A204.1 (cell line): ENCODE data around the gene ARFIP1.

Source experiments
- FAIRE-seq: peaks from 2 replicates; lab custom pipeline; 2012; peaks lifted over from hg19 to GRCh38; lab: Jason Lieb, UNC

ARFIP1 gene

GRCh38 chr4:152940461-152940860 is 160.7 kb downstream of the ARFIP1 start:
- FAIRE-seq, result no peak

- FAIRE-seq, result no peak
Measured at GRCh38 chr4:152941411-152941810, 161.7 kb downstream of the ARFIP1 start.

DNA sequence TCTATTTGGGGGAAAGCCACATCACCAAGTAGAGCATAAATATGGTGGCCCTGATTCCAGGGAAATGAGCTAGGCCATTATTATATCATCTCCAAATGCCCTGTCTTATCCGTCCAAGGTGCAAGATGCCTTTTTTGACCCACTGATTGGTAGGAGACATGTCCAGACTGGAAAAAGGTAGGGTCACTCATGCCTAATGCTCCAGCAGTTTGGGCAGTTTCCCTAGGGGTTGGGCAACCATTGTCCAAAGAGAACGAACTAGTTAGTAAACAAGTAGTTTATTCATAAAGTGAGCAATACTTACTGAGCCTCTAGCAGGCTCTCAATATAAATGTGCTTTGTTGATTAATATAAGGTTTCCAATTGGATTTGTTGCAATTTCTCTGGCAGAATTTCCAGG is 162.6 kb downstream of the ARFIP1 start:
- FAIRE-seq, result no peak

- no peak for FAIRE-seq
Measured at GRCh38 chr4:152943672-152944071, 163.9 kb downstream of the ARFIP1 start.

- no peak for FAIRE-seq
Measured at GRCh38 chr4:152944666-152945320, 165.0 kb downstream of the ARFIP1 start.

DNA sequence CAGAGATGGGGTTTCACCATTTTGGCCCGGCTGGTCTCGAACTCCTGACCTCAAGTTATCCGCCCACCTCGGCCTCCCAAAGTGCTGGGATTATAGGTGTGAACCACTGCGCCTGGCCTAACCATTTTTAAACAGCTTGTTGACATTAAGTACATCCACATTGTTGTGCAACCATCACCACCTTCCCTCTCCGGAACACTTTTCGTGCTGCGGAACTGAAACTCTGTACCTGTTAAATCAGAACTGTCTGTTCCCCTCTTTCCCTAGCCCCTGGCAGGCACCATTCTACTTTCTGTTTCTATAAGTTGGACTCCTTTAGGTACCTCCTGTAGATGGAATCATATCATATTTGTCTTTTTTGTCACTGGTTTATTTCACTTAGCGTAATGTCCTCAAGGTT is 165.9 kb downstream of the ARFIP1 start:
- FAIRE-seq, result no peak

DNA sequence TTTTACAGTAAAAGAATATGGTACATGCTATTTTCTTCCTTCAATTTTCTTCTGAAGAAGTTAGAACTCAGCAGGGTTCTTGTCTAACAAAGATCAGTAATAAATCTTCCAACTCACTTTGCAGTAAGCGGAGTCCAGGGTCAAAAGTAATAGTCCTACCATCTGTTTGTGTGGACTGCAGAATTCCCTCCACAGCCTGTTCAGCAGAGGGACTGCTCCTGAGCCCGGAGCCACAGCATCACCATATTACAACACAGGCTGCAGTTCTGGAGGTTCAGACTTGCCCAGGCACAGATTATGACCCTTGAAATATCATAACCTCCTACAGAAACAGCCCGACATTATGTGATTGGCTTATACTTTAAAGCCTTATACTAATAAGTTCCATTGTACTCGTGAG is 166.7 kb downstream of the ARFIP1 start:
- FAIRE-seq, result no peak

- no peak for FAIRE-seq
Measured at GRCh38 chr4:152947311-152947710, 167.6 kb downstream of the ARFIP1 start.

- no peak for FAIRE-seq
Measured at GRCh38 chr4:152949930-152950329, 170.2 kb downstream of the ARFIP1 start.

DNA sequence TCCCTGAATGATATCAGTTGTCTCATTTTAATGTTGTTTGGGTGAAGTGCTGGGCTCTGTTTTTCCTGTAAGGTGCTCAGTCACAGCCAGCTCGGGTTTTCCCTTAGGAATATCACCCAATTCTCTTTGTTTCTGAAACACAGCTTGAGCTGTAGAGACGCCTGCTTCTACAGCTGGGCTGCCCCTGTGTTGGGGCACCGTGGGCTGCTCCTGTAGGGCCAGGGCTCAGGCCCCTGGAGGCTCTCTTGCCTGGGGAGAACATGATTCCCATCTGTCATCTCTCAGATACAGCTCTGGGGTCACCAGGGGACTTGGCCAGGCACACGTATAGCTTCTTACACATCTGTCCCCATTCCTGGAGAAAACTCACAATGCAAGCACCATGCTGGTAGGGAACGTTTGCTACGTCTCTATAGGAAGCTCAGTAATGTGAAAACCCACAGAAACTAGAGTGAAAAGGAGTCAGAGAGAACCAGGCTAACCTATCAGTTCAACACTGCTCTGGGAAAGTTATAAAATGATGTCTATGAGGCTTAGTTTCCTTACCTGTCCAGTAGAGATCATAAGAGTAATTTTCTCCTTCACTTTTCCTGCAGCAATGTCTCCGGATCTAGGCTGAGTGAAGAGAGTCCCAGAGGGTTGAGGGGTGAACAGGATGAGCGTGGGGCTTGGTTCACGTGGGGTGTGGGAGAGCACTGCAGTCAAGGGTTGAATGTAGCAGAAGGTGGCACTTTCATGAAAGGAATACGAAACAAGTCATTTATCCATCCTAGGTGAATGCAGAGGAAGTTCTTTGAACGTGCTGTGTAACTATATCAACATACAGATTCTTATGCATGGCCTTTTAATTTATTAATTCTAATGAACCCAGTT is 170.9 kb downstream of the ARFIP1 start:
- no peak for FAIRE-seq

DNA sequence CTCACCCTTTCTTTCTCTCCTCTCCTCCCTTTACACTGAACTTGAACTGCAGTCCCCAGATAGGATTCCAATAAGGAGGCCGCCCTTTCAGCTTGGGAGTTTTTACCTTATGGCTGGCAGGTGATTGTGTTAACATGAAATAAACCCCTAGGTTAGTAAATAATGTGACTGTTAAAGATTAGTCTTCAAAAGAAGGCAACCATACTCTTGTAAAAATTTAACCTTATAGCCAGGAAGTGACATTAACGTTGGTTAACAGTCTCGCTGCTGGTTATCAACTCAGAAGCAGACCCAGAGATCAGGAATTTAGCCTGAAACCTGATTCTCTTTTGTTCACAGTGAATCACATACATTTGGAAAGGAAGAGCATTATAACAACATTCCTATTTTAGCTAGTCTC is 171.6 kb downstream of the ARFIP1 start:
- no peak for FAIRE-seq

DNA sequence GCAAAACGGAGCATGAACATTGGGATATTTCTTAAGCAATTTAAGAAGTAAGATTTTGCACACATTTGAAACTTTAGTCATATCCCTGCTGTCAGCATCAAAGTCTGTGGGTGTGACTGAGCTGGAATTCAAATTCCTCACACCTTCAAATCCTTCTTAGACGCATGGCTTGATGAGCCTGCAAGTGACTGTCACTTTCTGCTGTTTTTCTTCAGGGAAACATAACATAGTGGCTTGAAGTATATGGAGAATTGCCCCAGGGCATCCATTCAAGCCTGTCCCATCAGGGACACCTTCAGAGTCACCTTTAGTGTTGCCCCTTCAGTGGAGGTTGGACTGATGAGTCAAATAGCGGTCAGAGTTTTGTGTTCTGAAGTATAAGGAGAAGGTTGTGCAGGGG is 173.8 kb downstream of the ARFIP1 start:
- no peak for FAIRE-seq

- no peak for FAIRE-seq
Measured at GRCh38 chr4:152954741-152955140, 175.0 kb downstream of the ARFIP1 start.

DNA sequence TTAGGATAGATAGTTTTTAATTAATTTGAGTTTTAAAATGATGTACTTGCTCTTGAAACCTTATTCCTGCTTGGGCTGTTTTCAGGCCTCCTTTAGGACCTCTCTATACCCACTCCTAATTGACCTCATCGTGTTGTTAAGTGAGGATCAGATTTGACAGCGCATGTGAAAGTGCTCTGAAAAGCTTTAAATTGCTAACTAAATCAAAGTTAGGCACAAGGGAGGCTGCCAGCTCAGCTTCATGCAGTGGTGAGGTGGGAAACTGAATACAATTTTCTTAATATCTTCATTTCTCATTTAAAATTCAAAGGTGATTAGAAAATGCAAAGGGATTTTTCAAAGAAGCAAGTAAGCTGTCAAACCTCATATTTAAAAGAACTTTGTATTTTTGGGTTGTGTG is 176.4 kb downstream of the ARFIP1 start:
- no peak for FAIRE-seq

GRCh38 chr4:152956650-152957436 is 177.1 kb downstream of the ARFIP1 start:
- no peak for FAIRE-seq

- no peak for FAIRE-seq
Measured at GRCh38 chr4:152957437-152958171, 177.8 kb downstream of the ARFIP1 start.

DNA sequence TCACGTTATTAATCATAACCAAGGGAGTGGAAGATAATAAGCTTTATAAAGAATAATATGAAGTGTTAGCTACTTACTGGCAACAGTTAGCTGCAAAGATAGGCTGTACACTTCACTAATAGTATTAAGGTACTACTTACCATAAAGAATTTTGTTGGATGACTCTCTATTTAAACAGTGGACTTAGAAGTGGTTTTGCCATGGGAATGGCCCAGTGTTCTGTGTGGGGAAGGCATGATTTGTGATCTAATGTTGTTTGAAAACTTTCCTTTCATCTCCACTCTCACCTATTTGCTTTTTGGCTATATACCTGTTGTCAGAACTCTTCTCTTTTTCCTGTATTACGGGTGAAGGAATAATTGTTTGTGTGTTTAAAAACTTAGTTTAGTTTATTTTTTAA is 179.3 kb downstream of the ARFIP1 start:
- FAIRE-seq, result no peak

GRCh38 chr4:152960082-152960481 is 180.3 kb downstream of the ARFIP1 start:
- FAIRE-seq, result no peak

DNA sequence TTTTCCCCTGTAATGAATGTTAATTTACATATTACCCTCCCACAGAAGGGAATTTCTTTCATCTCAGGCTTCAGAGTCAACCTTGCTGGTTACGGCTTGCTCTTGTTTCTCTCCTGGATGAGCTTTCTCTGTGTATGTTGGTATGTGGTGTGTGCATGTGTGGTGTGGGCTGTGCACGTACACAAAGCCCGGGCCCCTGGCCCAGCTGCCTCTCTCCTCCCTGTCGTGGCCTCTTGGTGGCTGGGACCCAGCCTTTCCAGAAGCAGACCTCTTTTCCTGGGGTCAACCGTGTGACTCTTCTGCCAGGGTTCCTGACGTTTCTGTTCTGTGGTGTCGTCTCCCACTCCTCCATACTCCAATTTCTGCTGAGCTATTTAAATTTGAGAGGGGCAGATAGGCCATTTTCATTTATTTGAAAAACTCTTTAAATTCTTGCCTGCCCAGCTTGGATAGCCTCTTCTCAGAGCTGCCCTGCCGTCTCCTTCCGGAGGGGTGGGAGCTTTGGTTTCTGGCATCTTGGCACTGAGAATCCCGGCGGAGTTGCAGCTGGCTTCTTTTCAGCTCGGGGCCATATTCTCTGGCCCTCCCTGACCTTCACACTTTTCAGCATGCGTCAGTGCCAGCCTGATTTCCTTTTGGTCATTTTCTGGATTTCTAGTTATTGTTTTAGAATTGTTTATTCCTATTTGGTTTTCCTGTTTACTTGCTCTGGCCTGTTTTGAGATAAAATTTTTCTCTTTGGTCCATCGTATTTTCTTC is 181.4 kb downstream of the ARFIP1 start:
- FAIRE-seq, result no peak

GRCh38 chr4:152961773-152962115 is 182.0 kb downstream of the ARFIP1 start:
- no peak for FAIRE-seq
